CD4-positive, CD25-positive, alpha-beta regulatory T cell (primary cell): ENCODE data around the gene ANTXRL. TPM values are rescaled to one million over a fixed set of nuclear protein-coding genes. Genes with fewer than 3 reads are reported as not detected.

Experiments used
- ATAC-seq, 2 donors: fragments of 150-1000 bp; cut with Tn5 transposase; one replicate each; pipeline ENCODE4 v1.10.0; 2021; ENCODE audit warnings: low read depth in 2 of 2, moderate number of reproducible peaks in 2 of 2, moderate library complexity in 1 of 2
- DNase-seq, 3 donors: peaks; one replicate each; pipeline versions ENCODE4 v3.0.0 to v3.0.0-alpha.2; 2012 to 2022; ENCODE audit warnings: mixed read lengths in 1 of 3
- H3K27ac ChIP-seq: one replicate; pipeline ENCODE4 v1.7.0; 2013; ENCODE audit warnings: mild to moderate bottlenecking, low read length; ENCODE audit not compliant: insufficient read depth, poor library complexity, severe bottlenecking
- H3K27me3 ChIP-seq: one replicate; pipeline ENCODE4 v1.7.0; 2013; ENCODE audit warnings: low read length; ENCODE audit not compliant: control insufficient read depth, insufficient read depth
- H3K36me3 ChIP-seq: one replicate; pipeline ENCODE4 v1.7.0; 2013; ENCODE audit warnings: mild to moderate bottlenecking, low read length, moderate library complexity; ENCODE audit not compliant: control insufficient read depth, insufficient read depth
- H3K4me1 ChIP-seq: 2 replicates; pipeline ENCODE4 v1.7.0; 2013; ENCODE audit warnings: mild to moderate bottlenecking, low read length; ENCODE audit not compliant: insufficient read depth, control insufficient read depth, poor library complexity, severe bottlenecking
- H3K4me3 ChIP-seq: one replicate; pipeline ENCODE4 v1.7.0; 2013; ENCODE audit warnings: low read depth, mild to moderate bottlenecking, low read length, moderate library complexity
- H3K9me3 ChIP-seq, 2 experiments: 1 replicate in 1 of 2; 2 replicates in 1 of 2; pipeline ENCODE4 v1.7.0; 2013; ENCODE audit warnings: low read length in 2 of 2, mild to moderate bottlenecking in 1 of 2, moderate library complexity in 1 of 2; ENCODE audit not compliant: control insufficient read depth in 2 of 2
- H3K27ac Mint-ChIP-seq, 3 donors: one replicate each; pipeline ENCODE4 v1.8.0; 2020 to 2022; ENCODE audit warnings: mild to moderate bottlenecking in 3 of 3, mixed read lengths in 3 of 3, moderate library complexity in 2 of 3
- H3K27me3 Mint-ChIP-seq: one replicate; pipeline ENCODE4 v1.8.0; 2022; ENCODE audit warnings: mild to moderate bottlenecking, mixed read lengths
- H3K36me3 Mint-ChIP-seq: one replicate; pipeline ENCODE4 v1.8.0; 2020; ENCODE audit warnings: mixed read lengths
- H3K4me1 Mint-ChIP-seq, 4 donors: one replicate each; pipeline ENCODE4 v1.8.0; 2020 to 2022; ENCODE audit warnings: mixed read lengths in 4 of 4, mild to moderate bottlenecking in 1 of 4
- H3K4me3 Mint-ChIP-seq, 4 donors: one replicate each; pipeline ENCODE4 v1.8.0; 2020 to 2022; ENCODE audit warnings: mild to moderate bottlenecking in 4 of 4, mixed read lengths in 4 of 4, moderate library complexity in 3 of 4
- H3K9me3 Mint-ChIP-seq, 7 donors: one replicate each; pipeline ENCODE4 v1.8.0; 2020 to 2022; ENCODE audit warnings: mixed read lengths in 7 of 7, mild to moderate bottlenecking in 3 of 7, moderate library complexity in 2 of 7
- polyA plus RNA-seq, 4 donors: library from polyadenylated mRNA; unstranded; fragments of 300-500 nt; fragmentation: Illumina TruSeq; gene quantifications; one replicate each; pipeline ENCODE4 v1.2.3, GENCODE V29; 2021
- total RNA-seq: library from RNA; stranded (reverse); gene quantifications from one replicate; pipeline ENCODE4 v1.2.3, GENCODE V29; 2022

The ANTXRL gene
- total and polyA plus RNA-seq, 5 donors from 2014 or later: 0.72 TPM; not detected in 4

DNA sequence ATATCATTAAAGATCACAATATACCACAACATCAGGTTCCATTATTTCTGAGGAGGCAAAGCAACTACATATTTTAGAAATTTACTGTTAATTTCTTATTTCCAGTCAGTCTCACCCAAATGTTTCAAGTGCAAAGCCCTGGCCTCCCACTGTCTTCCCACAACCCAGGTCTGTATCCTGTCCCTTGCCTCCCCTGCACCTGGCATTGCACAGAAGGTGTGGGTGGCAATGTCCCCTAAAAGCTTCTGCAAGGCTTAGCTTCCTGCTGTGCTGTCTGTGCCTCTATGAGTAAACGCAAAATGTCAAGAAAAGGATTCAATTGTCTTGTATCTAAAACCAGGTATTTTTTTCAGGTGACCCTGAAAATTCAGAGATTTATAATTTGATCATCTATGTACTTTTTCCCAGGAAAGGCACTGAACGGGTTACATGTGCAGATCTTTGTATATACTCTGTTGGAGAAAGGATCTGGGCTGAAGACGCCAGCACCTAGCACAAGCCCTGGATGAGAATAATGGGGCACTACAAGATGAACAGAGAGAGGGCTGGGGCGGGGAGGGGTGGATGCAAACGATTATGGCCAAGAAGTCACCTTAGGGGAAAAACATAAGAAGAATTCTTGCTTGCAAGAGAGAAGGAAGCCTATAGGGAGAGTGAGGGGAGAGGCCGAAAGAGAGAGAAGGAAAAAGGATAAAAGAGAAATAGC, 3.1 kb upstream of the ANTXRL start:
- peak in 1 of 3 donors; percentile 20 for DNase-seq
- no peaks in the 10 kb centered on the region for H3K27me3 ChIP-seq
- H3K27ac Mint-ChIP-seq: peak overlapping the region; percentile 13 to 93 (median 73)

DNA sequence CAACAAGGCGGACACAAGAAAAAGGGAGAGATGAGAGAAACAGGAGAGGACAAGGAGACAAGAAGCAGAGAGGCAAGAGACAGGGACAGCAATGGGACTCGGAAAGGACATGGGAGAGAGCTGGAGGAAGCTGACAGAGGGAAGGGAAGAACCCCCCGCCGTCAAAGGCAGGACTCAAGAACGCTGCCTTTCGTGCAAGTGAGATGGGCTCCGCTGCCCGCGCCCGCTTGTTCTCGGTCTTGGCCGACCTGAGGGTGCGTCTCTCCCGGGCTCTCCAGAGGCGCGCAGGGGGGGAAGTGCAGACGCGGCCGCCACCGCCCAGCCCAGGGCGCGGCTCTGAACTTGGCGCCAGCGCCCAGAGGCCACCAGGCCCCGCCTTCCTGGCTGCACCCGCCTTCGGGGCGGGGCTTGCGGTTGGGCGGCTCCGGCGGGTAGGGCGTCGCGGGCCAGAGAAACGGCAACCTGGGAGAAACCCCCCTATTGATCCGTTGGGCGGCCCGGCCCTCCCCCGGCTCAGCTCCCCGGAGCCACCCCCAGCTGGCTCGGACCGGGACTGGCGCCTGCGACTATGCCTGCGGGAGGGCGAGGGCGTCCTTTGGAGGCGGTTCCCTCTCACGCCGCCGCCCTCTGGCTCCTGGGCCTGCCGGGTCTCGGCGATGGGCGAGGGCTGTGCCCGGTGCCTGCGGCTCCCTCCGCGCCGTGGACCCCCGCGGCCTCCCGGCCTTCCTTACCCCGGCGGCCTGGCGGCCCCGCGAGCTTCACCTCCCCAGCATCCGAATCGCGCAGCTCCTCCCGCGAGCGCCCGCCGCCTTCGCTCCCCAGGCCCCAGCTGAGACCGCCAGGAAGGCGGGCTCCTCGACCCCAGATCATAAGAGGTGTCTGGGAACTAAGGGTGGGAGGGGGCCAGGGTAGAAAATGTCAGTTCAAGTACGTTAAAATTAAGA, 2.2 kb upstream of the ANTXRL start:
- H3K4me1 ChIP-seq: peaks cover 27% of the 10 kb centered on the region
- no peaks in the 10 kb centered on the region for H3K36me3 Mint-ChIP-seq
- DNase-seq: peak; percentile 67 to 90 (median 78)
- H3K4me3 ChIP-seq: peak overlapping the region; percentile 66
- H3K27ac ChIP-seq: peak overlapping the region; percentile 65
- peak overlapping the region; percentile 13 to 93 (median 91) for H3K27ac Mint-ChIP-seq
- H3K9me3 Mint-ChIP-seq: no peaks in the 10 kb centered on the region
- H3K4me1 Mint-ChIP-seq: peaks cover 13 to 22% (median 14%) of the 10 kb centered on the region in 4 donors
- peak overlapping the region; percentile 91 to 98 (median 93) for H3K4me3 Mint-ChIP-seq
- ATAC-seq: peak; percentile 79 to 82
- no peaks in the 10 kb centered on the region for H3K36me3 ChIP-seq
- H3K9me3 ChIP-seq: no peaks in the 10 kb centered on the region
- no peaks in the 10 kb centered on the region for H3K27me3 ChIP-seq
- peaks cover 11% of the 10 kb centered on the region for H3K27me3 Mint-ChIP-seq

More for the DNA sequence above, 3.1 kb upstream of the ANTXRL start:
- Histone ChIP-seq H3K27ac (no peak overlapping the region), H3K4me3 (peak overlapping the region; percentile 53), H3K4me1 (peaks cover 27% of the 10 kb centered on the region), H3K9me3 (no peaks in the 10 kb centered on the region), H3K36me3 (no peaks in the 10 kb centered on the region)
- Mint-ChIP-seq H3K27me3 (peaks cover 15% of the 10 kb centered on the region), H3K36me3 (no peaks in the 10 kb centered on the region), H3K9me3 (no peaks in the 10 kb centered on the region), H3K4me3 (peak overlapping the region; percentile 78 to 98 (median 92)), H3K4me1 (peaks cover 13 to 22% (median 14%) of the 10 kb centered on the region in 4 donors)
- ATAC-seq: no peak

DNA sequence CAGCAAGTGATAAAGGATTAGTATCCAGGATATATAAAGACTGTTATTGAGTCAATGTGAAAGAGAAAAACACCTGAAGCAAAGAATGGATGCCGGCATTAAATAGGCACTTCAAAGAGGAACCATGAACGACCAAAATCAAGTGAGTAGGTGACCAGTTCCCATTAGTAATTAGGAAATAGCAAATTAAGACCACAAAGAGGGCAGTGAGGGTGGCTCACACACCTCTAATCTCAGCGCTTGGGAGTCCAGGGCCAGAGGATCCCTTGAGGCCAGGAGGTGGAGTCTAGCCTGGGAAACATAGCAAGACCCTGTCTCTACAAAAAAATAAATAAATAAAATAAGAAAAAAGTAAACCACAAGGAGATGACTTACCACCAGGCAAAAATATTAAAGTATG, 1.5 kb upstream of the ANTXRL start:
- Mint-ChIP-seq H3K36me3 (no peaks in the 10 kb centered on the region), H3K4me1 (peaks cover 12 to 22% (median 14%) of the 10 kb centered on the region in 4 donors), H3K4me3 (peak overlapping the region; percentile 85 to 92 (median 89)), H3K27me3 (peaks cover 11% of the 10 kb centered on the region), H3K27ac (peak overlapping the region in 2 of 3 donors; percentile 65 to 91), H3K9me3 (no peaks in the 10 kb centered on the region)
- ATAC-seq (no peak), DNase-seq (no peak)
- Histone ChIP-seq H3K27me3 (no peaks in the 10 kb centered on the region), H3K4me1 (peaks cover 27% of the 10 kb centered on the region), H3K27ac (peak overlapping the region; percentile 65), H3K9me3 (no peaks in the 10 kb centered on the region), H3K36me3 (no peaks in the 10 kb centered on the region), H3K4me3 (peak overlapping the region; percentile 66)

DNA sequence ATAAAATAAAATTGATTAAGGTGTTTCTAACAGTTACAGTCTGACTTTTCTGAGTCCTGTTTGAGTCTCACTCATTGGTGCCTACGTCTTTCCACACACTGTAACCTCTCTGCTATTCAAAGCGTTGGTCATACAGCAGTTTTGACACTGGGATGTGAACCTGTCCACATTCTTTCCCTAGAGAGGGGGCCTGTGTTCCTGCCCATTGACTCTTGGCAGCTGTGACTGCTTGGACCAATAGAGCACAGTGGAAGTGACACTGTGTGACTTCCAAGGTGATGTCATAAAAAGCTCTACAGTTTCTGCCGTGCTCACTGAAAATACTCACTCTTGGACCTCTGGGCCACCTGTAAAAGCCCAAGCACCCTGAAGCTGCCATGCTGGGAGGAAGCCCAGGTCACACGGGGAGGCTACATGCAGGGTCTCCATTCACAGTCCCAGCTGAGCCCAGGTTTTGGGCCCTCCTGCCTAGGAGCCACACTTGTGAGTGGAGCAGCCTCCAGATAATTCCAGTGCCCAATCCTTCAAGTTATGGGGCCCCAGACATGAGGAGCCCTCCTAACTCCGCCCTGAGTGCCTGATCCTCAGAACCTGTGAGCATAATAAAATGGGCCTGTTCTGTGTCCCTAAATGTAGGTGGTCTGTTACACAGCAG, 704 bp upstream of the ANTXRL start:
- Histone ChIP-seq H3K4me1 (peaks cover 27% of the 10 kb centered on the region), H3K36me3 (no peaks in the 10 kb centered on the region), H3K4me3 (no peak overlapping the region), H3K27ac (no peak overlapping the region), H3K27me3 (no peaks in the 10 kb centered on the region), H3K9me3 (no peaks in the 10 kb centered on the region)
- DNase-seq: no peak
- Mint-ChIP-seq H3K4me1 (peaks cover 12 to 19% (median 14%) of the 10 kb centered on the region in 4 donors), H3K27ac (no peak overlapping the region), H3K9me3 (no peaks in the 10 kb centered on the region), H3K4me3 (peak overlapping the region; percentile 17 to 80 (median 61)), H3K27me3 (peaks cover 12% of the 10 kb centered on the region), H3K36me3 (no peaks in the 10 kb centered on the region)
- ATAC-seq: no peak

DNA sequence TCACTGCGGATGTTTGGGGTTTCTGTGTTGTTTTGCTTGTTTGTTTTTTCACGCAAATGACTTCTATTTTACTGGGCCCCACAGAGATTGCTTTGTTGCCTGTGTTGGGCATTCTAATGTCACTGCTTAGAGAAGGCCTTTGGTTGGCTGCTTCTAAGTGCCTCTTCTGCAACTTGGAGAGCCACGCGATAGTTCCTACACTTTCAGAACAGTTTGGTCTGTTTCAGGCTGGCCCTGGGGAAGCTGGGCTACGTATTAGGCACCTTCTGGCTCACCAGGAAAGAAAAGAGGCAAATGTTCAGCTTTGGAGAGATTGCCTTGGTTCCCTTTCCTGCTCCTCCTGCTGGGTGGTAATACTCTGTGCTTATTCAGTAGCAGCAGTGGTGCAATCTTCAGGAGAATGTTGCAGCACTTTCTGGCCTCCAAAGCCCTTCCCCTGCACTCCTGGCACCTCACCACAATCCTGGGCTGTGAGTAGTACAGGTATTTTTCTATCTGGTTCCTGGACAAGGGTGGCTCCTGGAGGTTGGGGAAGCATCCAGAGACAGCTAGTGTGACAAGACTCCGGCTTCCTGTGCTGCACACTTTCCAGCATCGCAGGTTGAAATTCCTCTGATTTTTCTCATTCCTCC, 1.2 kb downstream of the ANTXRL start:
- peaks cover 6% of the 10 kb centered on the region for H3K27me3 Mint-ChIP-seq
- no peaks in the 10 kb centered on the region for H3K27me3 ChIP-seq

DNA sequence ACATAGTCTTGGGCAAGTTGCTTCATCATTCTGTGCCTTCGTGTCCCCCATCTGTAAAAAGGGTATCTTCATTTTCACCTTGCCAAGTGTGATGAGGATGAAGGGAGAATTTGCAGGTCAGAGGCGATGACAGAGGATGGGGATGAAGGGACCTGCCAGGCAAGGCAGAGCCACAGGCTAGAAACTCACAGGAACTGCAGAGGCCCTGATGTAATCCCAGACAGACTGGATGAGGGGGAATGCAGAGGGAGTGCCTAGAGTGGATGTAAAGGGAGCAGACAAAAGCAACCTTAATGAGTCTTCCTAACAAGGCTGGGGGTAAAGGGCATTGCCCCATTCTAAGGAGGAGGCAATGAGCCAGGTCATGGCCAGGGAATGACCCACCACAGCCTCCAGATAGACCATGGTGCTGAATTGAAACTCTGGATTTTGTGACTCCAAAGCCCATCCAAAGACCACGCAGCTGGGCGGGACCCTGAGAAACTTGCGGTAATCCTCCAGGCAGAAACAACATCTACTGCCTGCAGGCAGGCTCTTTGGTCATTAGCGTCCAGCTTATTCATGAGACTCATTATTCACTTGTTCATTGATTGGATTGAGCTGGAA, 1.9 kb downstream of the ANTXRL start:
- H3K27me3 ChIP-seq: no peaks in the 10 kb centered on the region
- ATAC-seq (no peak), DNase-seq (no peak)
- peaks cover 15% of the 10 kb centered on the region for H3K4me1 ChIP-seq
- peak overlapping the region in 1 of 4 donors; percentile 27 for H3K4me3 Mint-ChIP-seq
- peaks cover 7 to 12% (median 10%) of the 10 kb centered on the region in 4 donors for H3K4me1 Mint-ChIP-seq
- H3K9me3 Mint-ChIP-seq: no peaks in the 10 kb centered on the region
- H3K27ac Mint-ChIP-seq: no peak overlapping the region
- H3K36me3 Mint-ChIP-seq: no peaks in the 10 kb centered on the region
- H3K9me3 ChIP-seq: no peaks in the 10 kb centered on the region
- H3K27ac ChIP-seq: no peak overlapping the region
- H3K4me3 ChIP-seq: no peak overlapping the region
- peaks cover 6% of the 10 kb centered on the region for H3K27me3 Mint-ChIP-seq
- H3K36me3 ChIP-seq: no peaks in the 10 kb centered on the region

More for the DNA sequence above, 1.2 kb downstream of the ANTXRL start:
- no peaks in the 10 kb centered on the region for H3K9me3 ChIP-seq
- Mint-ChIP-seq H3K4me3 (peak overlapping the region in 1 of 4 donors; percentile 27), H3K4me1 (peaks cover 12 to 15% (median 14%) of the 10 kb centered on the region in 4 donors), H3K9me3 (no peaks in the 10 kb centered on the region), H3K27ac (no peak overlapping the region), H3K36me3 (no peaks in the 10 kb centered on the region)
- no peak overlapping the region for H3K27ac ChIP-seq
- peaks cover 21% of the 10 kb centered on the region for H3K4me1 ChIP-seq
- H3K36me3 ChIP-seq: no peaks in the 10 kb centered on the region
- no peak overlapping the region for H3K4me3 ChIP-seq
- no peak for ATAC-seq
- no peak for DNase-seq
